K562 (cell line): ENCODE results near the gene EYA4.

Experiments used
- EGR1 ChIP-seq: fragments of 450-650 bp; conservative IDR thresholded peaks from 2 replicates; pipeline ENCODE4 v1.6.1; 2017; ENCODE audit warnings: mild to moderate bottlenecking
- HEY1 ChIP-seq: fragments of 250-450 bp; sonication (Bioruptor Pico); IDR thresholded peaks from 2 replicates; pipeline ENCODE4 v1.5.0; 2020; ENCODE audit warnings: mild to moderate bottlenecking, moderate library complexity, borderline replicate concordance
- MTA1 ChIP-seq: fragments of 450-650 bp; IDR thresholded peaks from 2 replicates; pipeline ENCODE4 v1.6.1; 2017; ENCODE audit warnings: borderline replicate concordance
- MYNN ChIP-seq, 2 experiments: sonication (generic); formaldehyde crosslinking in 1 of 2; IDR thresholded peaks; 2 replicates each; pipeline versions ENCODE4 v1.5.0 to v1.6.1; 2016 to 2020; ENCODE audit warnings: antibody characterized with exemption in 1 of 2, missing genetic modification reagents in 1 of 2
- NFIC ChIP-seq: fragments of 450-650 bp; IDR thresholded peaks from 2 replicates; pipeline ENCODE4 v1.6.1; 2017; ENCODE audit warnings: mild to moderate bottlenecking, inconsistent platforms
- RBBP5 ChIP-seq: fragments of 200-600 bp; sonication (generic); IDR thresholded peaks from 2 replicates; pipeline ENCODE4 v1.6.1; 2012; ENCODE audit warnings: borderline replicate concordance, mild to moderate bottlenecking, low read length, control low read depth, inconsistent platforms; ENCODE audit not compliant: insufficient read depth, poor library complexity, severe bottlenecking
- RCOR1 ChIP-seq, 2 experiments: IDR thresholded peaks; 2 replicates each; pipeline ENCODE4 v1.6.1; 2012; ENCODE audit warnings: low read depth in 2 of 2, low read length in 2 of 2, borderline replicate concordance in 1 of 2, improper control_type of control experiment in 1 of 2
- SREBF2 ChIP-seq: sonication (generic); formaldehyde crosslinking; IDR thresholded peaks from 2 replicates; pipeline ENCODE4 v1.4.0; 2020; ENCODE audit warnings: mild to moderate bottlenecking, missing genetic modification reagents
- ZFX ChIP-seq: sonication (generic); formaldehyde crosslinking; IDR thresholded peaks from 2 replicates; pipeline ENCODE4 v1.8.0; 2022; ENCODE audit warnings: mild to moderate bottlenecking, missing genetic modification reagents, moderate library complexity
- ZNF121 ChIP-seq: sonication (generic); formaldehyde crosslinking; conservative IDR thresholded peaks from 2 replicates; pipeline ENCODE4 v1.8.0; 2022; ENCODE audit warnings: missing genetic modification reagents
- TF ChIP-seq, protein P1 (sequence below), 3 experiments: IDR thresholded peaks in 2 of 3; conservative IDR thresholded peaks in 1 of 3; 2 replicates each; pipeline ENCODE4 v1.5.1; 2011 to 2012; ENCODE audit warnings: low read length in 3 of 3, mild to moderate bottlenecking in 3 of 3, control low read depth in 2 of 3, improper control_type of control experiment in 1 of 3, inconsistent platforms in 1 of 3, low read depth in 1 of 3, mixed read lengths in 1 of 3, moderate library complexity in 1 of 3; ENCODE audit not compliant: insufficient read depth in 2 of 3
- TF ChIP-seq, protein P2 (sequence below), 2 experiments: fragments of 200-800 bp in 1 of 2; sonication (Bioruptor generic) in 1 of 2; sonication (generic) in 1 of 2; formaldehyde crosslinking in 1 of 2; IDR thresholded peaks in 1 of 2; conservative IDR thresholded peaks in 1 of 2; 2 replicates each; pipeline versions ENCODE4 v1.5.0 to v1.6.1; 2016 to 2020; ENCODE audit warnings: missing compliant biosample characterization in 1 of 2, missing genetic modification characterization in 1 of 2, missing genetic modification reagents in 1 of 2

DNA sequence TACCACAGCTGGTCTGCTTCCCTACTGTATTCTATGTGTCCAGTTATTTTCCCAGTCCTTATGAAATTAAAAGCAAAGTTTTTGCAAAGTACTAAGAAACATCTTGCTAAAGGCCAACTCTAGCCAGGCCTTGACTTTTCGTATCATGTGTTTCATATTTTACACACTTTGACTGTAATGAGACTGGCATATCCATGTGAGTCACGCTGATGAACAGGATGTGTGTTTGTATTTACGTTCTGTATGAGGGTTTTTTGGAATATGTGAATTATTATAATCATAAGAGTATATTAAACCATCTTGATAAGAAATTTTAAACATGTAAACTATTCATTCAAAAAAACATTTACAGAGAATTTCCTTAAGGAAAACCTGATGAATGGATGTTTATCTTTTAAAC, 59.7 kb downstream of the EYA4 start:
- TF ChIP-seq RBBP5 (no peak), NFIC (no peak), MYNN (IDR thresholded peaks at IDR 0.05) (no peak), MYNN (CRISPR knock-in tag; IDR thresholded peaks at IDR 0.05) (no peak), EGR1 (no peak), HEY1 (no peak), MTA1 (no peak), ZNF121 (no peak), RCOR1 (IDR thresholded peaks at IDR 0.05; ENCODE audit: borderline replicate concordance in 1 of 2, low read depth in 2 of 2, low read length in 2 of 2) (no peak), SREBF2 (CRISPR knock-in tag) (no peak), ZFX (no peak)
- TF ChIP-seq, protein P1, sequence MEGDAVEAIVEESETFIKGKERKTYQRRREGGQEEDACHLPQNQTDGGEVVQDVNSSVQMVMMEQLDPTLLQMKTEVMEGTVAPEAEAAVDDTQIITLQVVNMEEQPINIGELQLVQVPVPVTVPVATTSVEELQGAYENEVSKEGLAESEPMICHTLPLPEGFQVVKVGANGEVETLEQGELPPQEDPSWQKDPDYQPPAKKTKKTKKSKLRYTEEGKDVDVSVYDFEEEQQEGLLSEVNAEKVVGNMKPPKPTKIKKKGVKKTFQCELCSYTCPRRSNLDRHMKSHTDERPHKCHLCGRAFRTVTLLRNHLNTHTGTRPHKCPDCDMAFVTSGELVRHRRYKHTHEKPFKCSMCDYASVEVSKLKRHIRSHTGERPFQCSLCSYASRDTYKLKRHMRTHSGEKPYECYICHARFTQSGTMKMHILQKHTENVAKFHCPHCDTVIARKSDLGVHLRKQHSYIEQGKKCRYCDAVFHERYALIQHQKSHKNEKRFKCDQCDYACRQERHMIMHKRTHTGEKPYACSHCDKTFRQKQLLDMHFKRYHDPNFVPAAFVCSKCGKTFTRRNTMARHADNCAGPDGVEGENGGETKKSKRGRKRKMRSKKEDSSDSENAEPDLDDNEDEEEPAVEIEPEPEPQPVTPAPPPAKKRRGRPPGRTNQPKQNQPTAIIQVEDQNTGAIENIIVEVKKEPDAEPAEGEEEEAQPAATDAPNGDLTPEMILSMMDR (IDR thresholded peaks at IDR 0.05 in 2 of 3, conservative IDR thresholded peaks at IDR 0.05 in 1 of 3; ENCODE audit: insufficient read depth in 2 of 3, low read depth in 1 of 3, low read length in 3 of 3), result no peak
- TF ChIP-seq, protein P2, sequence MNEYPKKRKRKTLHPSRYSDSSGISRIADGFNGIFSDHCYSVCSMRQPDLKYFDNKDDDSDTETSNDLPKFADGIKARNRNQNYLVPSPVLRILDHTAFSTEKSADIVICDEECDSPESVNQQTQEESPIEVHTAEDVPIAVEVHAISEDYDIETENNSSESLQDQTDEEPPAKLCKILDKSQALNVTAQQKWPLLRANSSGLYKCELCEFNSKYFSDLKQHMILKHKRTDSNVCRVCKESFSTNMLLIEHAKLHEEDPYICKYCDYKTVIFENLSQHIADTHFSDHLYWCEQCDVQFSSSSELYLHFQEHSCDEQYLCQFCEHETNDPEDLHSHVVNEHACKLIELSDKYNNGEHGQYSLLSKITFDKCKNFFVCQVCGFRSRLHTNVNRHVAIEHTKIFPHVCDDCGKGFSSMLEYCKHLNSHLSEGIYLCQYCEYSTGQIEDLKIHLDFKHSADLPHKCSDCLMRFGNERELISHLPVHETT (CRISPR knock-in tag; conservative IDR thresholded peaks at IDR 0.05 in 1 of 2, IDR thresholded peaks at IDR 0.05 in 1 of 2), result no peak
